Neural cell (in vitro differentiated cells): ENCODE results near the gene NDNF.

Experiments
- EP300 ChIP-seq: fragments of 450-650 bp; conservative IDR thresholded peaks from 2 replicates; pipeline ENCODE4 v1.6.1; 2014; ENCODE audit warnings: antibody characterized with exemption, mild to moderate bottlenecking, moderate library complexity; ENCODE audit not compliant: poor library complexity, severe bottlenecking
- EZH2 ChIP-seq: fragments of 200-600, 300-800 bp; shearing (Covaris generic), sonication (generic); IDR thresholded peaks from 2 replicates; pipeline ENCODE4 v1.6.1; 2014; ENCODE audit warnings: antibody characterized with exemption, low read length, borderline replicate concordance, mild to moderate bottlenecking; ENCODE audit not compliant: insufficient read depth, poor library complexity, severe bottlenecking
- MXI1 ChIP-seq: fragments of 450-650 bp; conservative IDR thresholded peaks from 2 replicates; pipeline ENCODE4 v1.6.1; 2014; ENCODE audit warnings: antibody characterized with exemption, mild to moderate bottlenecking; ENCODE audit not compliant: poor library complexity, severe bottlenecking
- POLR2AphosphoS5 ChIP-seq: IDR thresholded peaks from 2 replicates; pipeline ENCODE4 v1.6.1; 2012
- TF ChIP-seq, protein P1 (sequence below): fragments of 450-650 bp; IDR thresholded peaks from 2 replicates; pipeline ENCODE4 v1.5.1; 2014; ENCODE audit warnings: antibody characterized with exemption, mild to moderate bottlenecking, moderate library complexity; ENCODE audit not compliant: poor library complexity, severe bottlenecking

DNA sequence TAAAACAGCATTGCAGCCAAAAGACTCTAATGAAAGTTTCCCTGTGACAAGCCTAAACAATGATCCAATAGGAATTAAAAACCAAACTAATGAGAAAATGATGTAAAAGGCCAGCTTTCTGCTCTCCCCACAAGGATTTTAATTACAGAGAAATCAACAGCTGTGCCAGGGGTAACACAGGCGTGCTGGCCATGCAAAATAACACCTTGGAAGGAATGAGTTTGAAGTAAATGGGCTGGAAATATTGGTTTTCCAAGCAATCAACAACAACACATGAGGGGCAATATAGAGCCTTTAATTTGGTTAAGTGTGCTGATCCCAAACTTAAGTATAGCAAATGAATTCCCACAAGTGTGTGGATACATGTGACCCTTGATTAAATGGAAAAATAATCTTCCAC, 56.9 kb downstream of the NDNF start:
- TF ChIP-seq, protein P1, sequence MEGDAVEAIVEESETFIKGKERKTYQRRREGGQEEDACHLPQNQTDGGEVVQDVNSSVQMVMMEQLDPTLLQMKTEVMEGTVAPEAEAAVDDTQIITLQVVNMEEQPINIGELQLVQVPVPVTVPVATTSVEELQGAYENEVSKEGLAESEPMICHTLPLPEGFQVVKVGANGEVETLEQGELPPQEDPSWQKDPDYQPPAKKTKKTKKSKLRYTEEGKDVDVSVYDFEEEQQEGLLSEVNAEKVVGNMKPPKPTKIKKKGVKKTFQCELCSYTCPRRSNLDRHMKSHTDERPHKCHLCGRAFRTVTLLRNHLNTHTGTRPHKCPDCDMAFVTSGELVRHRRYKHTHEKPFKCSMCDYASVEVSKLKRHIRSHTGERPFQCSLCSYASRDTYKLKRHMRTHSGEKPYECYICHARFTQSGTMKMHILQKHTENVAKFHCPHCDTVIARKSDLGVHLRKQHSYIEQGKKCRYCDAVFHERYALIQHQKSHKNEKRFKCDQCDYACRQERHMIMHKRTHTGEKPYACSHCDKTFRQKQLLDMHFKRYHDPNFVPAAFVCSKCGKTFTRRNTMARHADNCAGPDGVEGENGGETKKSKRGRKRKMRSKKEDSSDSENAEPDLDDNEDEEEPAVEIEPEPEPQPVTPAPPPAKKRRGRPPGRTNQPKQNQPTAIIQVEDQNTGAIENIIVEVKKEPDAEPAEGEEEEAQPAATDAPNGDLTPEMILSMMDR = no peak
- TF ChIP-seq EZH2 (no peak), POLR2AphosphoS5 (no peak), EP300 (no peak), MXI1 (no peak)
